Measurements from ENCODE around the gene NUDT14. TPM values are rescaled to one million over a fixed set of nuclear protein-coding genes. Genes with fewer than 3 reads are reported as not detected.

NUDT14 gene
- total RNA-seq, 1 donor from 2014 or later = 5.5 TPM

- no peak for DNase-seq (ENCODE audit: low spot score)
- peaks cover 22% of the 10 kb centered on the region for H3K36me3 Mint-ChIP-seq
- Histone ChIP-seq H3K4me1 (no peaks in the 10 kb centered on the region), H2AFZ (replicated peaks) (no peak overlapping the region), H3F3A (ENCODE audit: low read depth) (no peaks in the 10 kb centered on the region), H3K27ac (no peak overlapping the region), H3K4me2 (no peak overlapping the region), H3K79me2 (ENCODE audit: low read depth) (no peaks in the 10 kb centered on the region), H3K9ac (no peak overlapping the region), H3K36me3 (no peaks in the 10 kb centered on the region), H3K27me3 (no peaks in the 10 kb centered on the region), H3K9me3 (ENCODE audit: low read depth) (no peaks in the 10 kb centered on the region), H3K4me3 (no peak overlapping the region), H4K20me1 (ENCODE audit: low read depth) (no peaks in the 10 kb centered on the region)
- no peak for TF ChIP-seq EZH2phosphoT487 (IDR thresholded peaks at IDR 0.05)
- TF ChIP-seq, protein P1, sequence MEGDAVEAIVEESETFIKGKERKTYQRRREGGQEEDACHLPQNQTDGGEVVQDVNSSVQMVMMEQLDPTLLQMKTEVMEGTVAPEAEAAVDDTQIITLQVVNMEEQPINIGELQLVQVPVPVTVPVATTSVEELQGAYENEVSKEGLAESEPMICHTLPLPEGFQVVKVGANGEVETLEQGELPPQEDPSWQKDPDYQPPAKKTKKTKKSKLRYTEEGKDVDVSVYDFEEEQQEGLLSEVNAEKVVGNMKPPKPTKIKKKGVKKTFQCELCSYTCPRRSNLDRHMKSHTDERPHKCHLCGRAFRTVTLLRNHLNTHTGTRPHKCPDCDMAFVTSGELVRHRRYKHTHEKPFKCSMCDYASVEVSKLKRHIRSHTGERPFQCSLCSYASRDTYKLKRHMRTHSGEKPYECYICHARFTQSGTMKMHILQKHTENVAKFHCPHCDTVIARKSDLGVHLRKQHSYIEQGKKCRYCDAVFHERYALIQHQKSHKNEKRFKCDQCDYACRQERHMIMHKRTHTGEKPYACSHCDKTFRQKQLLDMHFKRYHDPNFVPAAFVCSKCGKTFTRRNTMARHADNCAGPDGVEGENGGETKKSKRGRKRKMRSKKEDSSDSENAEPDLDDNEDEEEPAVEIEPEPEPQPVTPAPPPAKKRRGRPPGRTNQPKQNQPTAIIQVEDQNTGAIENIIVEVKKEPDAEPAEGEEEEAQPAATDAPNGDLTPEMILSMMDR (IDR thresholded peaks at IDR 0.05) = no peak
- no peak for TF ChIP-seq EZH2 (IDR thresholded peaks at IDR 0.05)
- peaks cover 13% of the 10 kb centered on the region for H3K4me1 Mint-ChIP-seq
- no peaks in the 10 kb centered on the region for H3K9me3 Mint-ChIP-seq
- H3K27ac Mint-ChIP-seq = no peak overlapping the region
- peak overlapping the region; percentile 21 for H3K4me3 Mint-ChIP-seq
- peaks cover 3% of the 10 kb centered on the region for H3K27me3 Mint-ChIP-seq (ENCODE audit: insufficient read depth, low read depth)
These were observed 39.8 kb upstream of the NUDT14 start for GRCh38 chr14:105220699-105221597.

DNA sequence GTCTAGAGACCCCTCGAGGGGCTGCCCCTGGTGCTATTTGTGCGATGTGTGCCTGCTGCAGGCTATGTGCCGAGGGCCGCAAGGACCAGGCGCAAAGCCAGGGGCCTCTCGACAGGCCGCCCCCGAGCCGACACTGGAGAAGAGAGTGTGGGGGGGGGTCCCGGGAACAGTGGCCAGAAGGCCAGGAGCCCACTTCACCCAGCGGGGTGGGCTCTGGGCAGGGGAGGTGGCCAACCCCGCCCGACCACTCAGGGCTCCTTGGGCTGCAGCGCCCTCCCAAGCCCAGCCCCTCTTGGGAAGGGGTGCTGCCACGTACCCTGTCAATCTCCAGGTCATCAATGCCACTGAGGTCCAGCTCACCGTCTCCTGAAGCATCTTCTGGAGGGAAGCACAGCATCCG lies 38.6 kb upstream of the NUDT14 start:
- Mint-ChIP-seq H3K4me3 (no peak overlapping the region), H3K27ac (no peak overlapping the region), H3K9me3 (no peaks in the 10 kb centered on the region), H3K4me1 (peaks cover 10% of the 10 kb centered on the region), H3K36me3 (peaks cover 20% of the 10 kb centered on the region), H3K27me3 (ENCODE audit: insufficient read depth, low read depth) (peaks cover 3% of the 10 kb centered on the region)
- H2AFZ ChIP-seq (replicated peaks) = no peak overlapping the region
- H3K4me2 ChIP-seq = no peak overlapping the region
- H3K27me3 ChIP-seq = no peaks in the 10 kb centered on the region
- H3K4me1 ChIP-seq = no peaks in the 10 kb centered on the region
- H3K36me3 ChIP-seq = no peaks in the 10 kb centered on the region
- no peak overlapping the region for H3K27ac ChIP-seq
- H3K9me3 ChIP-seq (ENCODE audit: low read depth) = no peaks in the 10 kb centered on the region
- no peaks in the 10 kb centered on the region for H3F3A ChIP-seq (ENCODE audit: low read depth)
- H3K4me3 ChIP-seq = no peak overlapping the region
- H3K79me2 ChIP-seq (ENCODE audit: low read depth) = no peaks in the 10 kb centered on the region
- no peak overlapping the region for H3K9ac ChIP-seq
- TF ChIP-seq EZH2 (IDR thresholded peaks at IDR 0.05) (no peak), EZH2phosphoT487 (IDR thresholded peaks at IDR 0.05) (no peak)
- TF ChIP-seq, protein P1 (IDR thresholded peaks at IDR 0.05) = no peak
- no peaks in the 10 kb centered on the region for H4K20me1 ChIP-seq (ENCODE audit: low read depth)
- DNase-seq (ENCODE audit: low spot score) = no peak

DNA sequence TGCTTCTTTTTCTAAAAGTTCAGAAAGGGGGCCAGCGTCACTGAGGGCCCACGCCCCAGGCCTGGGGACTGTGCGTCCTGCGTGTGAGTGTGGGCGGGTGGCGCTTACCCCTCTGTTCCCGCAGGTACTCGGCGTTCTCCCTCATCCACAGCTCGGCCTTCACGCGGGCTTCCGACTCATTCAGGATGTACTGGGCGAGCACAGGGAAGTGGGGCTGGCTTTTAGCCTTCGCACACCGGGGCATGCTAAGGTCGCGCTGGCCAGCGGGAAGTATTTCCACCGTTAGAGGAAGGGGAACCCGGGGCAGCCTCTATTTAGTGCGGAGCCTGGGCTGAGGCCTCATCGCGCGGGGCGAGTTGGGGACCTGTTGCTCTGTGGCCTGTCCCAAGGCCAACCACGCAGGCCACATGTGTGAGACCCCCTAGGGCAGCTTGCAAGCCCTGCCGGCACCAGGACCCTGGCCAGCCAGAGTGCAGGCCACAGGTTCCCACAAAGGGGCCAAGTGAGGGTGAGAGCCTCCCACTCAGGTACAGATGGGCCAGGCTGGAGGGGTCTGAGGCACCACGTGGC lies 38.0 kb upstream of the NUDT14 start:
- Histone ChIP-seq H3K36me3 (no peaks in the 10 kb centered on the region), H3K4me2 (no peak overlapping the region), H2AFZ (replicated peaks) (no peak overlapping the region), H3K4me1 (no peaks in the 10 kb centered on the region), H3F3A (ENCODE audit: low read depth) (no peaks in the 10 kb centered on the region), H3K27me3 (no peaks in the 10 kb centered on the region), H3K9me3 (ENCODE audit: low read depth) (no peaks in the 10 kb centered on the region), H3K4me3 (no peak overlapping the region), H3K9ac (no peak overlapping the region), H3K27ac (no peak overlapping the region), H3K79me2 (ENCODE audit: low read depth) (no peaks in the 10 kb centered on the region), H4K20me1 (ENCODE audit: low read depth) (no peaks in the 10 kb centered on the region)
- no peak for DNase-seq (ENCODE audit: low spot score)
- no peak overlapping the region for H3K27ac Mint-ChIP-seq
- TF ChIP-seq EZH2 (IDR thresholded peaks at IDR 0.05) (no peak), EZH2phosphoT487 (IDR thresholded peaks at IDR 0.05) (no peak)
- TF ChIP-seq, protein P1 (IDR thresholded peaks at IDR 0.05) = no peak
- peaks cover 20% of the 10 kb centered on the region for H3K36me3 Mint-ChIP-seq
- H3K4me1 Mint-ChIP-seq = peaks cover 10% of the 10 kb centered on the region
- H3K4me3 Mint-ChIP-seq = peak overlapping the region; percentile 48
- no peaks in the 10 kb centered on the region for H3K9me3 Mint-ChIP-seq
- peaks cover 3% of the 10 kb centered on the region for H3K27me3 Mint-ChIP-seq (ENCODE audit: insufficient read depth, low read depth)
